ENCODE measurements around the gene MAML2. TPM values are rescaled to one million over a fixed set of nuclear protein-coding genes. Genes with fewer than 3 reads are reported as not detected.

Gene MAML2
- total and polyA plus RNA-seq, 2 of the 8 experiments (the other 6 are each of a cell fraction or from before 2014, with no cell fraction given): 3.8 to 6.6 TPM

DNA sequence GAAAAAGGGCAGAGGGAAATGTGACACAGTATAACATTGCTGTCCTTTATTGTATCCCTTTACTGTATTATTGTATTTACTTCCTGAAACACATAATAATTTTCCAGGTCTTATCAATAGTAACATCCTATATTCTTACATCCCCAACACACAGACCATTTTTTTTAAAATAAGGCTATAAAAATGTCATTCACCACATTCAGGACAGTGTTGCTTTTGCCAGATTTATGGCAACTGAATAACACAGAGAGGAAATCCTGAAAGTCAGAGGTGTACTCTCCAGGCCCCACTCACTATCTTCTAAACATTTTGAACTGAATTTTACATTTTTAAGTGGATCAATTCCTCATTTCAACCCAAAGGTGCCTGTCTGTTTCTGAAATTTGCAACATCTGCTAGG, 314.2 kb downstream of the MAML2 start:
- H3K14ac ChIP-seq (ENCODE audit: insufficient read length): no peak overlapping the region
- no peak for DNase-seq (ENCODE audit: low read depth in 1 of 2, low spot score in 2 of 2)
- H3K27ac ChIP-seq (ENCODE audit: low read depth, low read length): no peak overlapping the region
- H3K4ac ChIP-seq (replicated peaks; ENCODE audit: insufficient read length, low read depth, low read length): no peak overlapping the region
- H2AK5ac ChIP-seq (ENCODE audit: low read depth, low read length): no peak overlapping the region
- H3K4me3 ChIP-seq (ENCODE audit: extremely low read depth in 1 of 4, insufficient read depth in 2 of 4, low read depth in 3 of 4, low read length in 4 of 4): no peak overlapping the region
- no peak overlapping the region for H2BK20ac ChIP-seq (ENCODE audit: low read length)
- no peaks in the 10 kb centered on the region for H3K4me1 ChIP-seq (replicated peaks in 1 of 4; ENCODE audit: control insufficient read depth in 3 of 4, insufficient read depth in 4 of 4, low read length in 3 of 4)
- H3K79me2 ChIP-seq (ENCODE audit: control insufficient read depth in 1 of 2, insufficient read depth in 2 of 2, low read length in 2 of 2): no peaks in the 10 kb centered on the region
- H2BK5ac ChIP-seq (ENCODE audit: low read depth, low read length): no peak overlapping the region
- no peak for FAIRE-seq
- no peak overlapping the region for H2BK120ac ChIP-seq (replicated peaks; ENCODE audit: low read depth, low read length)
- no peaks in the 10 kb centered on the region for H4K20me1 ChIP-seq (replicated peaks in 1 of 2; ENCODE audit: control insufficient read depth in 1 of 2, insufficient read depth in 2 of 2, low read length in 2 of 2)
- H3K4me2 ChIP-seq (ENCODE audit: insufficient read depth in 1 of 2, low read depth in 2 of 2, low read length in 2 of 2): no peak overlapping the region
- H3K79me1 ChIP-seq (ENCODE audit: low read depth, low read length): no peaks in the 10 kb centered on the region
- H3K23me2 ChIP-seq (ENCODE audit: low read depth, low read length): no peaks in the 10 kb centered on the region
- H3K9ac ChIP-seq (replicated peaks in 1 of 4; ENCODE audit: extremely low read depth in 1 of 4, low read depth in 3 of 4, low read length in 3 of 4): no peak overlapping the region
- no peak overlapping the region for H4K91ac ChIP-seq (replicated peaks; ENCODE audit: insufficient read length, low read length)
- no peaks in the 10 kb centered on the region for H3K9me3 ChIP-seq (ENCODE audit: insufficient read depth in 2 of 2, low read depth in 1 of 2, low read length in 1 of 2)
- H3K56ac ChIP-seq (replicated peaks; ENCODE audit: insufficient read length, low read depth, low read length): no peak overlapping the region
- CTCF ChIA-PET (ENCODE audit: partially characterized antibody): no interaction called here
- no peaks in the 10 kb centered on the region for H3K27me3 ChIP-seq (replicated peaks in 1 of 4; ENCODE audit: control insufficient read depth in 3 of 4, extremely low read depth in 1 of 4, insufficient read depth in 3 of 4, low read length in 3 of 4)
- H3K36me3 ChIP-seq (ENCODE audit: control insufficient read depth in 2 of 4, insufficient read depth in 4 of 4, low read length in 3 of 4): no peaks in the 10 kb centered on the region
- no peak overlapping the region for H3K18ac ChIP-seq (ENCODE audit: extremely low read depth, low read length)
- POLR2A ChIA-PET (ENCODE audit: partially characterized antibody): no interaction called here
- H2BK15ac ChIP-seq (ENCODE audit: low read length): no peak overlapping the region
- no peak overlapping the region for H3K23ac ChIP-seq (ENCODE audit: insufficient read length)
- no peak overlapping the region for H4K5ac ChIP-seq (ENCODE audit: insufficient read length, low read depth, low read length)
- no peak overlapping the region for H2BK12ac ChIP-seq (ENCODE audit: low read depth, low read length)
- no peak overlapping the region for H2AFZ ChIP-seq (ENCODE audit: low read length)
- H4K8ac ChIP-seq (ENCODE audit: extremely low read depth, insufficient read depth, low read length): no peak overlapping the region
- TF ChIP-seq EZH2 (IDR thresholded peaks at IDR 0.05; ENCODE audit: low read depth, low read length, severe bottlenecking): no peak
- TF ChIP-seq SAP30 (IDR thresholded peaks at IDR 0.05; ENCODE audit: insufficient read depth, insufficient replicate concordance, low read length): no peak
- no peak for TF ChIP-seq TAF7 (optimal IDR thresholded peaks at IDR 0.05; ENCODE audit: borderline replicate concordance, low read depth, low read length)
- no peak for TF ChIP-seq HDAC2 (IDR thresholded peaks at IDR 0.05; ENCODE audit: borderline replicate concordance in 1 of 2, low read depth in 2 of 2, low read length in 2 of 2)
- TF ChIP-seq USF2 (IDR thresholded peaks at IDR 0.05; ENCODE audit: low read length): no peak
- TF ChIP-seq SUZ12 (IDR thresholded peaks at IDR 0.05; ENCODE audit: low read length): no peak
- no peak for TF ChIP-seq MAX (IDR thresholded peaks at IDR 0.05)
- TF ChIP-seq FOSL1 (IDR thresholded peaks at IDR 0.05; ENCODE audit: insufficient read depth, low read depth, low read length): no peak
- TF ChIP-seq CBX8 (IDR thresholded peaks at IDR 0.05; ENCODE audit: borderline replicate concordance, low read depth, low read length): no peak
- TF ChIP-seq NRF1 (IDR thresholded peaks at IDR 0.05; ENCODE audit: low read depth, low read length): no peak
- no peak for TF ChIP-seq JUN (IDR thresholded peaks at IDR 0.05; ENCODE audit: low read depth, low read length)
- no peak for TF ChIP-seq BCL11A (IDR thresholded peaks at IDR 0.05; ENCODE audit: low read depth in 2 of 2, low read length in 2 of 2)
- no peak for TF ChIP-seq TEAD4 (IDR thresholded peaks at IDR 0.05; ENCODE audit: low read depth, low read length)
